Stimulated activated CD4-positive, alpha-beta T cell treated with anti-CD3 and anti-CD28 coated beads, Interleukin-15, amount 100 ng/mL, for 48 hours (primary cell): ENCODE results near the gene KLHL29.

Source experiments
- DNase-seq, 2 donors: peaks; one replicate each; pipeline ENCODE4 v3.0.0-alpha.2; 2020; ENCODE audit warnings: low read depth in 2 of 2

The KLHL29 gene

DNA sequence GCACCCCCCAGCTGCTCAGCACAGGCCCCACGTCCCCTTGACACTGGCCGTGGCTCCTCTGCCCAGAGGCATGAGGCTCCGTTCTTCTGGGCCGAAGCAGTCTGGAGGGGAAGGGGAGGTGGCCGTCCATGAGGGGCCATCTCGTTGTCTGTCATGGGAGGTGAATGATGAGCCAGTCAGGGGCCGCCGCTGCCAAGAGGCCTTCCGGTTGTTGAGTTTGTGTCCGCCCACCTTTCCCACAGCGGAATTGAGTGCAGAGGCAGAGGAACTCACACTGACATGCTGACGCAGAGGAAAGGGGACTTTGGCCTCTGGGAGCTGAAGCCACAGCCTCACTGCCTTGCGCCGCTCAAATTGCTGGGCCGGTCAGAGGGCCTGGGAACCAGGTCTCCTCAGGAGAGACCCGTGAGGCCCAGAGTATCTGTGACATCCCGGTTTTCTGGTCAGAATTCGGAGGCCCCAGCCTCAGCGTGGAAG, 273.5 kb downstream of the KLHL29 start:
- DNase-seq = peak; percentile 38 to 40

- DNase-seq = no peak
These were observed 274.3 kb downstream of the KLHL29 start for GRCh38 chr2:23659328-23659727.

DNA sequence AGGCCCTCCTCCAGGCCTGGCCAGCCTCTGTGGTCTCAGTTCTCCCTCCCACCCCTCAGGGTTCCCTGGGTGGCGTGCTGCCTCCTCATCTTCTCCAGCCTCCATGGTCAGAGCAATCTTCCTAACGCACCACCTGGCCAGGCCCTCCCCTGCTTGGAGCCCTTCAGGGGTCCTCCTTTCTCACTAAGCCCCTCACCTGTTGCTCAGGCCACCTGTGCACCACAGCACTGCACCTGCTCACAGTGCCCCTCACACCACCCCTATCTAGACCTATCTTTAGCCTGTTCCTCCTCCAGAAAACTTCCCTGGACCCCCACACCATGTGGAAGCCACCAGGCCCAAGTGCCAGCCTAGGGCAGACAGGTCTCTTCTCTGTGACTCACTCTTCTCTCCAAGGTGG, 274.8 kb downstream of the KLHL29 start:
- no peak for DNase-seq

DNA sequence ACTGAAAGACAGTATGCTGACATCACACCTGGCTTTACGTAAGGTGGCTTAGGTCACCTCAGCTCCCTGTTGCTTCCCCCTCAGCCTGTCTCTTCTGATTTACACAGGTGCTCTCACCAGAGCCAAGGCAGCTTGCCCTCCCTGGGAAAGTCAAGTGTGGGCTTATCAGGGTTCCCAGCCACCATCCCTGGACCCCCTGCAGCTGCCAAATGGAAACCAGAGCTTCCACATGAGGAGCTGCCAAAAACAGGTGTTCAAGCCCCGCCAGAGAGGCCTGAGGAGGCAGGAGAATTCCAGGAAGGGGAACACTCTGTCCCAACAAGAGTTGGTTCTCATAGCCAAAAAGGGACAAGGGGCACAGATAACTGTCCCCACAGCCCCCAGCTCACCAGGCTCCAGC, 275.3 kb downstream of the KLHL29 start:
- no peak for DNase-seq

GRCh38 chr2:23661276-23662050, 276.5 kb downstream of the KLHL29 start:
- no peak for DNase-seq

- DNase-seq = no peak
These were observed 277.5 kb downstream of the KLHL29 start for GRCh38 chr2:23662466-23662865.

DNA sequence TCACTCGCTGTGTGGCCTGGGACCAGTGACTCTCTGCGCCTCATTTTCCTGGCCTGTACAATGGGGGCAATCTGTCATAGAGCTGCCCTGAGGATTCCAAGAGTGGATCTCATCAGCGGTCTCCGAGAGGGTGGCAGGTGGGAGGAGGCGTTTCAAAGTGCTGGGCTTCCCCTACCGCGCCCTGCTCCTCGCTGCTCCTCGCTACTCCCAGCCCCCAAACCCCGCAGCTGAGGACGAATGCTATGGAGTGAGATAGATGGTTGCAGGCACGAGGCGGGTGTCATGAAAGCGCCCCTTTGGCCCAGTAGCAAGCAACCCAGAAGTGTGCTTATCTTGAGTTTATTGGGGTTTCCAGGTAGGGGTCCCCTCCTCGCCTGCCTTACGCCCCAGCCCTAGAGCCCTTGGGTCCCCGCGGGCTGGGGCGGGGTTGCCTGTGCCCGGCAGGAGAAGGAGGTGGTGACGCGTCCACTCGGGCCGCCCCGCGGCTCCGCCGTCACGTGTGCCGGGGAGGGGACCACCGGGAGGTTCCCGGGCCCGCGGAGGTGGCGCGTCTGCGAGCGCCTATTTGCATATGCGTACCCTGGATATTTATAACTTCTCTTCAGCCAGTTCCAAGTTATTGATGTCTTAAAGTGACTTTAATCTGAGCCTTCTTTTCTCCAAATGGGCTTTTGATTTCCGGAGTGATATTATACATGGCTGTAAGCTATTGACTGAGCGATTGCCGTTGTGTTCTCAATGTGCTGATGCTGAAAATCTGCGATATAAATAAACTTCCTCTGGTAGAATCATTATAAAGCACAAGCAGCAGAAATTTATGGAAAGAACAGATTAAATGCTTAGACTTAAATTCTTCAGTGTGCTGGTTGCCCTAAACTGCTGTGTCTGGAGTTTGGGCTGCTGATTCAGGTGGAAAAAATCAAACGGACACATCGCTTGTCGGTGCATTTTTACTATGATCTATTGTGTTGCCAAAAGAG, 278.3 kb downstream of the KLHL29 start:
- no peak for DNase-seq

GRCh38 chr2:23664066-23664788, 279.2 kb downstream of the KLHL29 start:
- no peak for DNase-seq

- DNase-seq = no peak
These were observed 281.4 kb downstream of the KLHL29 start for GRCh38 chr2:23666241-23666979.

GRCh38 chr2:23666980-23667357, 282.0 kb downstream of the KLHL29 start:
- no peak for DNase-seq

DNA sequence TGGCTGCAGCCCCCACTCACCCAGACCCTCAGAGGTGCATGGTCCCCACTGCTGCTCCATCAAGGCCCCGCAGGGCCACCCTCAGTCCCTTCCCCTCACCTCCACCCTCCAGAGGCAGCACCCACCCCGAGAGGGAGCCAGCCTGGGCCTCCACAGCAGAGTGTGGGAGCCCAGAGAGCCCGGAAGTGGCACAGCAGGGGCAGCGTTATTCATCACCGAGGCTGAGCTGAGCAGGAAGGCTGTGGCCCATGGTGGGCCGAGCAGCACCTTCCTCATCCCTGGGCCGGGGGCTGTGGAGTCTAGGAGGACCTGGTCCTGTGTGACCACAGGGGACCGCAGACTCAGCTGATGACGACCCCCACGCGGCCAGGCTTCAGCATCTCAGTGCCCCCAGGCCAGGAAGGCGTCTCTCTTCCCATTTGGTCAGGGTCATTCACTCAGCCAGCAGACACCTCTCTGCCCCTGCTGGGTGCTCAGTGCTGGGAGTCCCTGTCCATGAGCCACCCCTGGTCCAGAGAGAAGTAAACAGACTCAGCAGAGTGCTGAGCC, 283.9 kb downstream of the KLHL29 start:
- DNase-seq = no peak

- no peak for DNase-seq
These were observed 284.6 kb downstream of the KLHL29 start for GRCh38 chr2:23669413-23670244.

- no peak for DNase-seq
These were observed 285.2 kb downstream of the KLHL29 start for GRCh38 chr2:23670245-23670592.

DNA sequence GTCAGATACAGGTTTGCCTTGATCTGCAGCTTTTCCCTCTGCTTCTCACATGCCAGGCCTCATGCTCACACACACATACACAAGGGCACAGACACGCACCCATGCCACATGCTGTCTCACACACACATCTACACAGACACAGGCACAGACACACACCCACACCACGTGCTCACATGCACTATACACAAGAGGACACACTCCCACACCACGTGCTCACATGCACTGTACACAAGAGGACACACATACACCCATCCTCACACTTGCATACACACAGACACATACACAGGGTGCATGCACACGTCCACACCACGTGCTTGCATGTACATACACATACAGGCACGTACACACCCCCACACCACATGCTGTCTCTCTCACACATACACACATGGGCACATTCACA, 288.1 kb downstream of the KLHL29 start:
- DNase-seq = no peak

DNA sequence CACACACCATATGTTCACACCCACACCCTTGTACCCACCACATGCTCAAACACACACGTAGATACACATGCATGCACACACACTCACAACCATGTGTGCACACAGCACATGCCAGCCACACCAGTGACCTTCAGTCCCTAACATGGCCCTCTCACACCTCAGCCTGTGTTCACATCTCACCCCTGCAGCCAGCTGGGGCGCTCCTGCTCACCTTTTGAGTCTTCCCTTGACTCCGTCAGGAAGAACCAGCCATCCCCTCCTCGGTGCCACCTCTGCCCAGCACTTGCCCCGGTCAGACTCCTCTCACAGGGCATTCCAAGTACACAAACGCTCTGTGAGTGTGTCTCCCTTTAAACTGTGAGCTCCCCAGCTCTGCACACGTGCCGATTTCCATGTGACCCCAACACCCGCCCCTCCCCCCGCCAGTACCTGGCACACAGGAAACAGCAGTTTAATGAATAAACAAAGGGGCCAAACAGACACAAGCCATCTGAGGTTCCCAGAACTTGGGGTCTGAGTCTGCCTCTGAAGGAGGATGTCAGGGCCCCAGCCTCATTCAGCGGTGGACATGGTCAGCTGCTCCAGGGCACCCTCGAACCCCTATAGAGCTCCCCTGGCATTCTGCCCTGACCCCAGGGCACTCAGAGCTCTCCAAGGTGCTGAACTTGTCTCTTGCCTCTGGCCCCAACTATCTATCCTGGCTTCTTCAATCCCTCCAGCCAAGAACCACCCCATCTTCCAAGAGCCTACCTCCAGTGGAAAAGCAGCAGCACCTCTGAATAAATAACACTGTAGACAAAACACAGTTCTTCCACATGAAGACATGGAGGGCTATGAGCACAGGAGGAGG, 289.1 kb downstream of the KLHL29 start:
- DNase-seq = no peak

DNA sequence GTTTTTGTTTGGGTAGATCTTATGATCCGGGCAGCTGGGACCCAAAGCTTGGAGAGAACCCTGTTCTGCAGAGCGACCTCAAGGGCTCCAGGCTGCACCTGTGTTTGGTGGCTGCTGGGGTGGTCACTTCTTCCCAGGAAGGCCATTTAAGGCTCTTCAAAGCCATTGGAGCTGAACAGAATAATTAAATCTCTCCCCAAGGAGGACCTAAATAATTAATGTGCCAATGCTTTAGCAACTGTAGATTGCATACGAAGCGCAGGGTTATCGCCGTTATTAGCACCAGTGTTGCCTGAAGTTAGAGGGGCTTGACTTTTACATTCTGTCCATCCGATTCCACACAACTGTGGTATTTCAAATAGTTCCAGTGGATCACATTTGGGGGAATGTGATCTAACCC, 290.5 kb downstream of the KLHL29 start:
- no peak for DNase-seq

DNA sequence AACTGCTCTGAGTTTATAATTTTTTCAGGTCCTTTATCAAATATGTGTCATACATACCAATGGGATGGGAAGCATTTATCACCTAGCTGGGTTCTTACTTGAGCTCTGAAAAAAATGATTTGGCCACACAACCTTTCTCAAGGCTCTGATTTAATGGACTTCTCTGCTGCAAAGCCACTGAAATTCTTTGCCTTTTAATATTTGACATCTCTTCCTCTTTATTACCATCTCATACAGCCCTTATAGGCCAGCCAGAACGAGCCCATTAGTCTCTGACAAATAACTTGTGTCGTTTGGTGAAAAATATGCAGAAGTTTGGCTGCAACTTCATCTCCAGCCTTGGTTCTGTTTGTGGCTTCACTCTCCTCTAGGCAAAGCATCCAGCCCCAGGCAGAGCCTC, 292.9 kb downstream of the KLHL29 start:
- DNase-seq = no peak

- DNase-seq = no peak
These were observed 294.1 kb downstream of the KLHL29 start for GRCh38 chr2:23679044-23679443.

DNA sequence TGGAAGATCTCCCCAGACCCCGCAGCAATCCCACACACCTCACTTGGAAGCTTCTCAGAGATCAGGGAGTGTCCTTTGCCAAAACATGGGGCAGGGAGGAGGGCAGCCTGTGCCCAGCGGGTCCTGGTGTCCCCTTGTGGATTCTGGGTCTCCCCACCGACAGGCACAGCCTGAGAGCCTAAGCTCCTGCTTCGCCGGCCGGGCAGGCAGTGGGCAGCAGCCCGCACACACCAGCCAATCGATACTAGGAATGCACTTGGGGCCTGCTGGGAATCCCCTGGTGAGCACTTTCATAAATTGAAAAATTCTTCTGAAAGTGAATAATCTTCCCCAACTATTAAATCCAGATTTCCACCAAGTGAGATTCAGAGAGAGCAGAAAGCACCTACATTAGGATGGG, 296.0 kb downstream of the KLHL29 start:
- no peak for DNase-seq
